IMR-90 (cell line): ENCODE measurements around the gene DPAGT1. TPM values are rescaled to one million over a fixed set of nuclear protein-coding genes. Genes with fewer than 3 reads are reported as not detected.

ENCODE experiments used
- ATAC-seq: fragments of 200-7000 bp; cut with Tn5 transposase; 2 replicates; pipeline ENCODE4 v1.9.1; 2020; ENCODE audit warnings: low read depth, mild to moderate bottlenecking, moderate library complexity
- Bru-seq: library from RNA; stranded (reverse); fragments of 400-500 nt; gene quantifications from one replicate; lab custom pipeline; 2021; lab: Mats Ljungman, UMichigan
- BruChase-seq, 2 experiments: library from RNA; stranded (reverse); fragments of 400-500 nt; gene quantifications; one replicate each; lab custom pipeline; 2021; lab: Mats Ljungman, UMichigan
- BruUV-seq: library from RNA; stranded (reverse); fragments of 400-500 nt; replicated peaks from 2 replicates; lab custom pipeline; 2021; lab: Mats Ljungman, UMichigan
- CTCF ChIA-PET: fragments of 300-600 bp; formaldehyde crosslinking; extraction: SDS; loops from one replicate; lab custom pipeline; 2021; ENCODE audit warnings: antibody characterized with exemption; lab: Yijun Ruan, JAX
- POLR2A ChIA-PET: fragments of 300-600 bp; sonication (Branson Sonifier 250); formaldehyde crosslinking; loops from one replicate; lab custom pipeline; 2022; ENCODE audit warnings: antibody characterized with exemption; ENCODE audit not compliant: unreplicated experiment; lab: Charles Lee
- DNase-seq: peaks from one replicate; pipeline ENCODE4 v3.0.0; 2013
- H2AFZ ChIP-seq: replicated peaks from 2 replicates; pipeline ENCODE3; 2013; ENCODE audit warnings: low read length, mild to moderate bottlenecking; ENCODE audit not compliant: poor library complexity
- H2AK5ac ChIP-seq: 2 replicates; pipeline ENCODE4 v1.6.1; 2013; ENCODE audit warnings: low read depth, low read length, inconsistent platforms
- H2AK9ac ChIP-seq: replicated peaks from 2 replicates; pipeline ENCODE3; 2013; ENCODE audit warnings: mild to moderate bottlenecking, low read depth, low read length, moderate library complexity; ENCODE audit not compliant: poor library complexity
- H2BK120ac ChIP-seq: 2 replicates; pipeline ENCODE4 v1.6.1; 2013; ENCODE audit warnings: low read depth, low read length, inconsistent platforms
- H2BK15ac ChIP-seq: 3 replicates; pipeline ENCODE4 v1.6.1; 2013; ENCODE audit warnings: low read depth, low read length, inconsistent platforms
- H2BK20ac ChIP-seq: 2 replicates; pipeline ENCODE4 v1.6.1; 2013; ENCODE audit warnings: low read depth, mild to moderate bottlenecking, inconsistent platforms, low read length, moderate library complexity
- H2BK5ac ChIP-seq: 2 replicates; pipeline ENCODE4 v1.6.1; 2013; ENCODE audit warnings: mild to moderate bottlenecking, low read depth, low read length, inconsistent platforms; ENCODE audit not compliant: poor library complexity, severe bottlenecking
- H3K14ac ChIP-seq: replicated peaks from 2 replicates; pipeline ENCODE4 v1.6.1; 2013; ENCODE audit warnings: low read depth, low read length, inconsistent platforms
- H3K18ac ChIP-seq: 2 replicates; pipeline ENCODE4 v1.6.1; 2013; ENCODE audit warnings: low read depth, low read length, control low read depth
- H3K23ac ChIP-seq: 2 replicates; pipeline ENCODE4 v1.6.1; 2013; ENCODE audit warnings: low read depth, low read length, inconsistent platforms
- H3K27ac ChIP-seq: 2 replicates; pipeline ENCODE4 v1.5.1; 2013; ENCODE audit warnings: mild to moderate bottlenecking, control low read depth, low read length; ENCODE audit not compliant: insufficient read depth
- H3K27me3 ChIP-seq: 2 replicates; pipeline ENCODE4 v1.6.1; 2013; ENCODE audit warnings: low read length; ENCODE audit not compliant: control insufficient read depth, insufficient read depth
- H3K36me3 ChIP-seq: 2 replicates; pipeline ENCODE4 v1.6.1; 2013; ENCODE audit warnings: low read length, mixed read lengths; ENCODE audit not compliant: control insufficient read depth, insufficient read depth
- H3K4ac ChIP-seq: 2 replicates; pipeline ENCODE4 v1.6.1; 2013; ENCODE audit warnings: low read depth, low read length, inconsistent platforms
- H3K4me1 ChIP-seq: 2 replicates; pipeline ENCODE4 v1.6.1; 2013; ENCODE audit warnings: low read length, mixed read lengths; ENCODE audit not compliant: control insufficient read depth, insufficient read depth
- H3K4me2 ChIP-seq: 2 replicates; pipeline ENCODE4 v1.6.1; 2013; ENCODE audit warnings: low read depth, mild to moderate bottlenecking, control low read depth, low read length, moderate library complexity
- H3K4me3 ChIP-seq: 2 replicates; pipeline ENCODE4 v1.5.1; 2013; ENCODE audit warnings: low read depth, mild to moderate bottlenecking, control low read depth, low read length, moderate library complexity; ENCODE audit not compliant: insufficient read depth
- H3K56ac ChIP-seq: 2 replicates; pipeline ENCODE4 v1.6.1; 2013; ENCODE audit warnings: low read length, inconsistent platforms; ENCODE audit not compliant: insufficient read depth; ENCODE audit errors: extremely low read depth
- H3K79me1 ChIP-seq, 2 experiments: 2 replicates each; pipeline ENCODE4 v1.6.1; 2013; ENCODE audit warnings: low read length in 2 of 2, inconsistent platforms in 1 of 2, low read depth in 1 of 2
- H3K9ac ChIP-seq: 2 replicates; pipeline ENCODE4 v1.6.1; 2013; ENCODE audit warnings: low read depth, low read length, control low read depth
- H3K9me1 ChIP-seq: 2 replicates; pipeline ENCODE4 v1.6.1; 2013; ENCODE audit warnings: low read length, inconsistent platforms; ENCODE audit not compliant: insufficient read depth
- H3K9me3 ChIP-seq: 2 replicates; pipeline ENCODE4 v1.6.1; 2013; ENCODE audit warnings: low read length; ENCODE audit not compliant: control insufficient read depth, insufficient read depth
- H4K20me1 ChIP-seq: 2 replicates; pipeline ENCODE4 v1.6.1; 2013; ENCODE audit warnings: low read length, inconsistent platforms; ENCODE audit not compliant: insufficient read depth
- H4K5ac ChIP-seq: 2 replicates; pipeline ENCODE4 v1.6.1; 2013; ENCODE audit warnings: mild to moderate bottlenecking, low read depth, low read length, control low read depth
- H4K8ac ChIP-seq, 2 experiments: 2 replicates each; pipeline ENCODE4 v1.6.1; 2013; ENCODE audit warnings: low read depth in 2 of 2, low read length in 2 of 2, control low read depth in 1 of 2, inconsistent platforms in 1 of 2
- H4K91ac ChIP-seq: 2 replicates; pipeline ENCODE4 v1.6.1; 2013; ENCODE audit warnings: low read depth, low read length, inconsistent platforms; ENCODE audit not compliant: insufficient read depth
- FOS ChIP-seq: fragments of 150-350 bp; IDR thresholded peaks from 2 replicates; pipeline ENCODE4 v1.6.1; 2016; ENCODE audit warnings: low read depth, low read length
- MAZ ChIP-seq: IDR thresholded peaks from 2 replicates; pipeline ENCODE4 v1.6.1; 2012; ENCODE audit warnings: low read depth, mild to moderate bottlenecking, low read length, improper control_type of control experiment, moderate library complexity, borderline replicate concordance
- MXI1 ChIP-seq: IDR thresholded peaks from 2 replicates; pipeline ENCODE4 v1.6.1; 2012; ENCODE audit warnings: low read depth, mild to moderate bottlenecking, low read length, moderate library complexity, borderline replicate concordance
- NFE2L2 ChIP-seq: fragments of 150-350 bp; IDR thresholded peaks from 2 replicates; pipeline ENCODE4 v1.6.1; 2016; ENCODE audit warnings: low read depth, mild to moderate bottlenecking, low read length
- POLR2A ChIP-seq: IDR thresholded peaks from 2 replicates; pipeline ENCODE4 v1.6.1; 2012; ENCODE audit warnings: mild to moderate bottlenecking, low read depth, low read length
- RCOR1 ChIP-seq: IDR thresholded peaks from 2 replicates; pipeline ENCODE4 v1.6.1; 2012; ENCODE audit warnings: mild to moderate bottlenecking, low read length, improper control_type of control experiment; ENCODE audit not compliant: insufficient replicate concordance
- SMC3 ChIP-seq: fragments of 150-350 bp; IDR thresholded peaks from 2 replicates; pipeline ENCODE4 v1.6.1; 2016; ENCODE audit warnings: low read depth, mild to moderate bottlenecking, antibody characterized with exemption, low read length, moderate library complexity
- USF2 ChIP-seq: fragments of 150-350 bp; IDR thresholded peaks from 2 replicates; pipeline ENCODE4 v1.6.1; 2017; ENCODE audit warnings: mild to moderate bottlenecking, antibody characterized with exemption, low read length, low read depth
- WGBS, 2 experiments: methylation state at CpG; one replicate each; pipeline versions ENCODE4 v1.1.5 to v1.1.7; 2013; ENCODE audit warnings: missing lambda C conversion rate in 2 of 2; ENCODE audit not compliant: insufficient read length in 1 of 2; ENCODE audit errors: extremely low coverage in 2 of 2; 5-methylcytosine and 5-hydroxymethylcytosine counted together
- dilution Hi-C: fragments of 300-500 bp; cut with HindIII; formaldehyde crosslinking; loops from one replicate; pipeline ENCODE4 v1.14.3; 2018; ENCODE audit warnings: low sequenced_read_pairs; ENCODE audit not compliant: unreplicated experiment
- in situ Hi-C: fragments of 300-500 bp; cut with MboI; formaldehyde crosslinking; loops from 3 replicates; pipeline ENCODE4 v1.14.3; 2019; ENCODE audit warnings: low sequenced_read_pairs, inconsistent platforms, mixed read lengths
- intact Hi-C: fragments of 100-400 bp; cut with micrococcal nuclease; formaldehyde crosslinking; loops from 2 replicates; pipeline ENCODE4 v1.10.0; 2022
- long read RNA-seq: library from polyadenylated mRNA; unstranded; transcript quantifications from one replicate; pipeline ENCODE4 v2.0.0, GENCODE V29; 2021; ENCODE audit not compliant: unreplicated experiment
- polyA plus RNA-seq, 3 experiments: library from polyadenylated mRNA; depleted of rRNA; stranded (reverse); fragments of >200 nt; gene quantifications; 2 replicates each; pipeline ENCODE4 v1.2.3, GENCODE V29; 2012; ENCODE audit warnings: low replicate concordance in 1 of 3
- total RNA-seq: library from RNA; depleted of rRNA; stranded (reverse); fragments of >200 nt; gene quantifications from 2 replicates; pipeline ENCODE4 v1.2.3, GENCODE V29; 2012; rRNA removed

DPAGT1 gene
- 13.6 and 15.2 TPM in 2 replicates for total RNA-seq
- polyA plus RNA-seq (2012; rRNA removed) = 51.2 and 53.4 TPM in 2 replicates
- polyA plus RNA-seq (2012; cell fraction: cytosol; rRNA removed) = 20.2 and 25.9 TPM in 2 replicates
- polyA plus RNA-seq (2012; cell fraction: nucleus; rRNA removed; ENCODE audit: low replicate concordance) = 105 and 155 TPM in 2 replicates
- percentile 45 among the genes with signal in this experiment for Bru-seq, nascent RNA
- percentile 59 among the genes with signal in this experiment for BruChase-seq, experiment 1, labeled RNA remaining after a 6-hour chase
- percentile 56 among the genes with signal in this experiment for BruChase-seq, experiment 2, labeled RNA remaining after a 2-hour chase
- long read RNA-seq, transcript DPAGT1-201 (9 exons, 2,205 nt) = major isoform, 16 of 24 reads
- long read RNA-seq, partial matches to known transcripts = 4 of 24 reads
- long read RNA-seq, other reads (novel, unspliced or antisense) = 4 of 24 reads

GRCh38 chr11:119101759-119102423 is at the start of gene DPAGT1:
Gene DPAGT1, minus strand, starts transcription at chr11:119101853. Its CDS starts 198 bp downstream, at chr11:119101655.
- CTCF ChIA-PET = interaction anchor here (1.3 to 1.8 kb wide), 2 partner anchors 44 to 236 kb away, joined by 3 to 9 read pairs; no protein-coding TSS in a partner anchor

More at GRCh38 chr11:119101759-119102423, at the start of gene DPAGT1:
- peak within 1 kb of the TSS; percentile 76 for H3K9ac ChIP-seq
- peak within 1 kb of the TSS; percentile 99 for H3K56ac ChIP-seq
- no peaks in the 10 kb centered on the region for H3K9me3 ChIP-seq
- WGBS, 2 experiments = no CpG with 5 or more reads among the region's 32 CpGs
- no peaks in the 10 kb centered on the region for H4K20me1 ChIP-seq
- peak within 1 kb of the TSS; percentile 100 for H3K23ac ChIP-seq
- peak within 1 kb of the TSS; percentile 72 to 100 for H4K8ac ChIP-seq
- H3K14ac ChIP-seq = peak within 1 kb of the TSS; percentile 99
- TF ChIP-seq MXI1 (peak; percentile 68; the same call in 1 of the 2 replicates), RCOR1 (no peak), SMC3 (no peak), FOS (no peak), NFE2L2 (no peak), POLR2A (peak; percentile 41; the same call in 1 of the 2 replicates), MAZ (0 out of 2 replicates have a peak, but pooled peaks have one; percentile 26), USF2 (peak; percentile 95)
- H2BK20ac ChIP-seq = peak within 1 kb of the TSS; percentile 98
- H2AK9ac ChIP-seq = peak within 1 kb of the TSS; percentile 97
- in situ Hi-C loops (loop anchor here (5.0 kb wide), 1 partner anchor 95 kb away; no protein-coding TSS in a partner anchor), intact Hi-C loops (loop anchor here (1.0 to 10.0 kb wide), 3 partner anchors 95 to 373 kb away; no protein-coding TSS in a partner anchor), dilution Hi-C loops (no loop called here)
- peak within 1 kb of the TSS; percentile 98 for H2BK5ac ChIP-seq
- POLR2A ChIA-PET = interaction anchor here (0.6 to 1.5 kb wide), 5 partner anchors 10 to 736 kb away, joined by 3 to 13 read pairs (median 6); partner anchors contain the start of gene HMBS
- H2BK120ac ChIP-seq = peak within 1 kb of the TSS; percentile 99
- peak within 1 kb of the TSS; percentile 87 for H3K4me2 ChIP-seq
- peak within 1 kb of the TSS; percentile 72 for H3K4me3 ChIP-seq
- peak within 1 kb of the TSS; percentile 90 for H3K18ac ChIP-seq
- peak within 1 kb of the TSS; percentile 96 for H2AK5ac ChIP-seq
- H3K4me1 ChIP-seq = peaks cover 8% of the 10 kb centered on the region
- H3K27ac ChIP-seq = peak within 1 kb of the TSS; percentile 80
- peak; percentile 86 for ATAC-seq
- H3K36me3 ChIP-seq = peaks cover 9% of the 10 kb centered on the region; the same call in 1 of the 2 replicates
- H3K27me3 ChIP-seq = no peaks in the 10 kb centered on the region
- H2BK15ac ChIP-seq = peak within 1 kb of the TSS; percentile 96; the same call in 2 of the 3 replicates
- H3K4ac ChIP-seq = peak within 1 kb of the TSS; percentile 94
- peak within 1 kb of the TSS; percentile 97 for H2AFZ ChIP-seq
- peaks cover 17% of the 10 kb centered on the region for H3K9me1 ChIP-seq
- H4K5ac ChIP-seq = peak within 1 kb of the TSS; percentile 87
- H4K91ac ChIP-seq = peak within 1 kb of the TSS; percentile 98
- DNase-seq = peak; percentile 97
- BruUV-seq = no TSS peak
- H3K79me1 ChIP-seq = peaks cover 24 to 55% of the 10 kb centered on the region in 2 experiments
